HEK293T (cell line): ENCODE measurements around the gene CHEK1.
"Not testable (repeated sequence)": the region's sequence is repeated elsewhere in the genome, so short reads cannot be mapped to it uniquely, and the experiment has no call there.

Experiments
- CTCF ChIA-PET: fragments of 350-600 bp; formaldehyde crosslinking; extraction: SDS; loops from one replicate; lab custom pipeline; 2021; ENCODE audit warnings: antibody characterized with exemption, inconsistent platforms; lab: Yijun Ruan, JAX
- POLR2A ChIA-PET: fragments of 350-600 bp; formaldehyde crosslinking; extraction: SDS; loops from one replicate; lab custom pipeline; 2020; ENCODE audit warnings: antibody characterized with exemption, inconsistent platforms; lab: Yijun Ruan, JAX
- DNase-seq: peaks from one replicate; pipeline ENCODE4 v3.0.0; 2012; ENCODE audit warnings: mixed read lengths; ENCODE audit errors: extremely low spot score
- ARNT ChIP-seq: fragments of 450-650 bp; IDR thresholded peaks from 2 replicates; pipeline ENCODE4 v1.6.1; 2017; ENCODE audit warnings: mild to moderate bottlenecking
- BHLHE40 ChIP-seq: fragments of 450-650 bp; IDR thresholded peaks from 2 replicates; pipeline ENCODE4 v1.6.1; 2016; ENCODE audit warnings: mild to moderate bottlenecking, moderate library complexity, borderline replicate concordance
- CTBP1 ChIP-seq: fragments of 450-650 bp; IDR thresholded peaks from 2 replicates; pipeline ENCODE4 v1.6.1; 2016; ENCODE audit warnings: borderline replicate concordance
- ELF4 ChIP-seq: fragments of 450-650 bp; IDR thresholded peaks from 2 replicates; pipeline ENCODE4 v1.6.1; 2017; ENCODE audit warnings: antibody characterized with exemption
- FOXA1 ChIP-seq: fragments of 450-650 bp; IDR thresholded peaks from 2 replicates; pipeline ENCODE4 v1.6.1; 2016; ENCODE audit warnings: mild to moderate bottlenecking
- FOXK2 ChIP-seq: fragments of 450-650 bp; IDR thresholded peaks from 2 replicates; pipeline ENCODE4 v1.6.1; 2016; ENCODE audit warnings: mild to moderate bottlenecking
- FOXM1 ChIP-seq: fragments of 450-650 bp; IDR thresholded peaks from 2 replicates; pipeline ENCODE4 v1.6.1; 2017; ENCODE audit warnings: mild to moderate bottlenecking, borderline replicate concordance
- HDGF ChIP-seq: fragments of 450-650 bp; IDR thresholded peaks from 2 replicates; pipeline ENCODE4 v1.6.1; 2017; ENCODE audit warnings: antibody characterized with exemption, borderline replicate concordance
- L3MBTL2 ChIP-seq: fragments of 450-650 bp; conservative IDR thresholded peaks from 2 replicates; pipeline ENCODE4 v1.6.1; 2016; ENCODE audit warnings: mild to moderate bottlenecking
- LEF1 ChIP-seq: fragments of 450-650 bp; IDR thresholded peaks from 2 replicates; pipeline ENCODE4 v1.6.1; 2017; ENCODE audit warnings: mild to moderate bottlenecking, borderline replicate concordance
- NFRKB ChIP-seq: fragments of 450-650 bp; IDR thresholded peaks from 2 replicates; pipeline ENCODE4 v1.6.1; 2016; ENCODE audit warnings: mild to moderate bottlenecking, moderate library complexity
- PKNOX1 ChIP-seq: fragments of 450-650 bp; IDR thresholded peaks from 2 replicates; pipeline ENCODE4 v1.6.1; 2016
- SP1 ChIP-seq: fragments of 450-650 bp; IDR thresholded peaks from 2 replicates; pipeline ENCODE4 v1.6.1; 2017
- SUZ12 ChIP-seq: fragments of 450-650 bp; IDR thresholded peaks from 2 replicates; pipeline ENCODE4 v1.6.1; 2016; ENCODE audit warnings: mild to moderate bottlenecking
- TARDBP ChIP-seq: fragments of 450-650 bp; IDR thresholded peaks from 2 replicates; pipeline ENCODE4 v1.6.1; 2016
- ZNF384 ChIP-seq: fragments of 450-650 bp; IDR thresholded peaks from 2 replicates; pipeline ENCODE4 v1.6.1; 2016

CHEK1 gene

GRCh38 chr11:125624756-125625213 lies at the start of gene CHEK1:
TSS of gene CHEK1 (plus strand) at chr11:125625163. CDS start at chr11:125626769, 1,606 bp downstream.
- no peak for DNase-seq
- ChIA-PET POLR2A (interaction anchor here (1.1 to 3.4 kb wide), 3 partner anchors 31 to 43 kb away, joined by 3 to 22 read pairs (median 6); partner anchors contain the start of gene STT3A), CTCF (no interaction called here)
- no peak for TF ChIP-seq SP1
- no peak for TF ChIP-seq L3MBTL2
- TF ChIP-seq FOXM1, result no peak
- no peak for TF ChIP-seq FOXK2
- TF ChIP-seq BHLHE40, result no peak
- TF ChIP-seq HDGF, result no peak
- no peak for TF ChIP-seq ELF4
- no peak for TF ChIP-seq FOXA1
- TF ChIP-seq ARNT, result no peak
- no peak for TF ChIP-seq CTBP1
- no peak for TF ChIP-seq TARDBP
- no peak for TF ChIP-seq NFRKB
- no peak for TF ChIP-seq SUZ12
- no peak for TF ChIP-seq ZNF384
- TF ChIP-seq LEF1, result no peak
- TF ChIP-seq PKNOX1, result no peak

- CTCF ChIA-PET, DNase-seq, POLR2A ChIA-PET: not testable (repeated sequence)
Measured at GRCh38 chr11:125577181-125577580, 47.8 kb upstream of the CHEK1 start.

- ChIA-PET CTCF (no interaction called here), POLR2A (no interaction called here)
- no peak for DNase-seq
- TF ChIP-seq SP1 (no peak), FOXK2 (no peak), SUZ12 (no peak), ELF4 (no peak), CTBP1 (no peak), L3MBTL2 (no peak), ARNT (no peak), LEF1 (no peak), ZNF384 (no peak)
Measured at GRCh38 chr11:125578783-125579182, 46.2 kb upstream of the CHEK1 start.

- DNase-seq, result no peak
- POLR2A ChIA-PET, result interaction anchor here (0.8 to 1.2 kb wide), 2 partner anchors 9 to 10 kb away, joined by 3 to 4 read pairs; no protein-coding TSS in a partner anchor
- CTCF ChIA-PET, result interaction anchor here (0.5 kb wide), 1 partner anchor 17 kb away, joined by 4 read pairs; no protein-coding TSS in a partner anchor
- TF ChIP-seq L3MBTL2 (no peak), TARDBP (no peak), LEF1 (no peak), NFRKB (no peak), SUZ12 (no peak), HDGF (no peak), ARNT (no peak), FOXA1 (no peak), SP1 (no peak), BHLHE40 (no peak), PKNOX1 (no peak), ZNF384 (no peak), CTBP1 (no peak), FOXK2 (no peak), FOXM1 (no peak), ELF4 (no peak)
Measured at GRCh38 chr11:125579811-125580210, 45.2 kb upstream of the CHEK1 start.

- TF ChIP-seq BHLHE40 (no peak), ARNT (no peak), FOXM1 (no peak), SUZ12 (no peak), FOXK2 (no peak), FOXA1 (no peak), TARDBP (no peak), CTBP1 (no peak), HDGF (no peak), PKNOX1 (no peak), ZNF384 (no peak)
- ChIA-PET CTCF (no interaction called here), POLR2A (interaction anchor here (1.0 to 3.3 kb wide), 2 partner anchors 9 to 14 kb away, joined by 4 to 11 read pairs; partner anchors contain the start of gene EI24)
- no peak for DNase-seq
Measured at GRCh38 chr11:125583496-125583895, 41.5 kb upstream of the CHEK1 start.

- TF ChIP-seq LEF1 (no peak), ARNT (no peak), ZNF384 (no peak), FOXA1 (no peak), PKNOX1 (no peak), TARDBP (no peak), L3MBTL2 (no peak), CTBP1 (no peak), SP1 (no peak), FOXK2 (no peak), ELF4 (no peak), NFRKB (no peak), SUZ12 (no peak), HDGF (no peak), FOXM1 (no peak), BHLHE40 (no peak)
- CTCF ChIA-PET, result no interaction called here
- POLR2A ChIA-PET, result interaction anchor here (3.3 kb wide), 1 partner anchor 16 kb away, joined by 11 read pairs; the partner anchor contains the start of gene EI24
- DNase-seq, result no peak
Measured at GRCh38 chr11:125585487-125585886, 39.5 kb upstream of the CHEK1 start.
